Measurements from ENCODE around the gene DYDC1.

GRCh38 chr10:80400136-80400804, 43.7 kb upstream of the DYDC1 start:
- no peak for TF ChIP-seq EZH2phosphoT487 (IDR thresholded peaks at IDR 0.05; ENCODE audit: insufficient read depth, low read depth)
- no peak for TF ChIP-seq EZH2 (IDR thresholded peaks at IDR 0.05; ENCODE audit: insufficient read depth, poor library complexity, severe bottlenecking)
